HFFc6 (cell line): ENCODE measurements around the gene GLMN. TPM values are rescaled to one million over a fixed set of nuclear protein-coding genes. Genes with fewer than 3 reads are reported as not detected.

Experiments
- DNase-seq: peaks from one replicate; pipeline ENCODE4 v3.0.0-alpha.2; 2018
- H3K27ac Mint-ChIP-seq: 2 replicates; pipeline ENCODE4 v1.8.0; 2020; ENCODE audit warnings: mild to moderate bottlenecking, mixed read lengths
- H3K27me3 Mint-ChIP-seq: 2 replicates; pipeline ENCODE4 v1.8.0; 2021; ENCODE audit warnings: mild to moderate bottlenecking, moderate library complexity, mixed read lengths; ENCODE audit not compliant: insufficient read depth
- H3K36me3 Mint-ChIP-seq: 2 replicates; pipeline ENCODE4 v1.8.0; 2021; ENCODE audit warnings: low read depth, mixed read lengths
- H3K4me1 Mint-ChIP-seq: 2 replicates; pipeline ENCODE4 v1.8.0; 2020; ENCODE audit warnings: low read depth, mixed read lengths
- H3K4me3 Mint-ChIP-seq: 2 replicates; pipeline ENCODE4 v1.8.0; 2020; ENCODE audit warnings: mild to moderate bottlenecking, moderate library complexity, mixed read lengths
- H3K9me3 Mint-ChIP-seq: 2 replicates; pipeline ENCODE4 v1.8.0; 2020; ENCODE audit warnings: mild to moderate bottlenecking, mixed read lengths
- CTCF ChIP-seq: fragments of 200-600 bp; sonication (generic); IDR thresholded peaks from 2 replicates; pipeline ENCODE4 v1.5.0; 2021; ENCODE audit warnings: antibody characterized with exemption, mild to moderate bottlenecking
- total RNA-seq, 6 experiments: library from RNA; stranded (reverse); fragmentation: NEBNext Ultra II Directional; extraction: Animal tissue kit (Norgen Biotek cat#: 25700); gene quantifications; 2 replicates in 1 of 6; 3 replicates in 5 of 6; pipeline ENCODE4 v1.2.3, GENCODE V29; 2021

The GLMN gene
- total RNA-seq, 6 experiments from 2014 or later: 6.6 to 8.4 (median 7.3) TPM

- Mint-ChIP-seq H3K9me3 (no peaks in the 10 kb centered on the region), H3K36me3 (no peaks in the 10 kb centered on the region), H3K27ac (no peak overlapping the region), H3K4me1 (no peaks in the 10 kb centered on the region; the same call in 1 of the 2 replicates), H3K4me3 (no peak overlapping the region), H3K27me3 (peaks cover 7% of the 10 kb centered on the region)
- peak; percentile 18 for DNase-seq
- TF ChIP-seq CTCF: no peak
Measured at GRCh38 chr1:92240034-92240433, 58.8 kb downstream of the GLMN start.

GRCh38 chr1:92230736-92231135 is 68.1 kb downstream of the GLMN start:
- no peak for TF ChIP-seq CTCF
- Mint-ChIP-seq H3K4me1 (no peaks in the 10 kb centered on the region), H3K27ac (no peak overlapping the region), H3K27me3 (peaks cover 1% of the 10 kb centered on the region), H3K36me3 (no peaks in the 10 kb centered on the region), H3K9me3 (no peaks in the 10 kb centered on the region), H3K4me3 (no peak overlapping the region)
- no peak for DNase-seq

- Mint-ChIP-seq H3K4me3 (no peak overlapping the region), H3K4me1 (no peaks in the 10 kb centered on the region), H3K9me3 (no peaks in the 10 kb centered on the region), H3K36me3 (no peaks in the 10 kb centered on the region), H3K27ac (no peak overlapping the region), H3K27me3 (peaks cover 1% of the 10 kb centered on the region)
- no peak for TF ChIP-seq CTCF
- DNase-seq: no peak
Measured at GRCh38 chr1:92228401-92228800, 70.4 kb downstream of the GLMN start.

- Mint-ChIP-seq H3K27me3 (peaks cover 2% of the 10 kb centered on the region), H3K27ac (no peak overlapping the region), H3K36me3 (no peaks in the 10 kb centered on the region), H3K9me3 (no peaks in the 10 kb centered on the region), H3K4me3 (no peak overlapping the region), H3K4me1 (no peaks in the 10 kb centered on the region)
- no peak for DNase-seq
- no peak for TF ChIP-seq CTCF
Measured at GRCh38 chr1:92219028-92219427, 79.8 kb downstream of the GLMN start.

- peaks cover 2% of the 10 kb centered on the region for H3K27me3 Mint-ChIP-seq
Measured at GRCh38 chr1:92218559-92218958, 80.2 kb downstream of the GLMN start.

More at GRCh38 chr1:92218559-92218958, 80.2 kb downstream of the GLMN start:
- TF ChIP-seq CTCF: no peak
- Mint-ChIP-seq H3K4me1 (no peaks in the 10 kb centered on the region), H3K36me3 (no peaks in the 10 kb centered on the region), H3K9me3 (no peaks in the 10 kb centered on the region), H3K27ac (no peak overlapping the region), H3K4me3 (no peak overlapping the region)
- DNase-seq: no peak
